ENCODE data around the gene IKZF1.
A peak's percentile ranks its signal among the peaks of the same experiment; 100 is the strongest.

The IKZF1 gene

GRCh38 chr7:50329775-50330174 is 25.3 kb downstream of the IKZF1 start:
- TF ChIP-seq EZH2phosphoT487 (IDR thresholded peaks at IDR 0.05; ENCODE audit: low read length) (no peak), EZH2 (optimal IDR thresholded peaks at IDR 0.05; ENCODE audit: low read depth, low read length) (no peak)
- TF ChIP-seq, protein P1, sequence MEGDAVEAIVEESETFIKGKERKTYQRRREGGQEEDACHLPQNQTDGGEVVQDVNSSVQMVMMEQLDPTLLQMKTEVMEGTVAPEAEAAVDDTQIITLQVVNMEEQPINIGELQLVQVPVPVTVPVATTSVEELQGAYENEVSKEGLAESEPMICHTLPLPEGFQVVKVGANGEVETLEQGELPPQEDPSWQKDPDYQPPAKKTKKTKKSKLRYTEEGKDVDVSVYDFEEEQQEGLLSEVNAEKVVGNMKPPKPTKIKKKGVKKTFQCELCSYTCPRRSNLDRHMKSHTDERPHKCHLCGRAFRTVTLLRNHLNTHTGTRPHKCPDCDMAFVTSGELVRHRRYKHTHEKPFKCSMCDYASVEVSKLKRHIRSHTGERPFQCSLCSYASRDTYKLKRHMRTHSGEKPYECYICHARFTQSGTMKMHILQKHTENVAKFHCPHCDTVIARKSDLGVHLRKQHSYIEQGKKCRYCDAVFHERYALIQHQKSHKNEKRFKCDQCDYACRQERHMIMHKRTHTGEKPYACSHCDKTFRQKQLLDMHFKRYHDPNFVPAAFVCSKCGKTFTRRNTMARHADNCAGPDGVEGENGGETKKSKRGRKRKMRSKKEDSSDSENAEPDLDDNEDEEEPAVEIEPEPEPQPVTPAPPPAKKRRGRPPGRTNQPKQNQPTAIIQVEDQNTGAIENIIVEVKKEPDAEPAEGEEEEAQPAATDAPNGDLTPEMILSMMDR (IDR thresholded peaks at IDR 0.05; ENCODE audit: low read length): no peak
- Histone ChIP-seq H4K20me1 (ENCODE audit: insufficient read depth, low read length) (no peaks in the 10 kb centered on the region), H3K4me3 (ENCODE audit: low read length) (no peak overlapping the region), H3K4me1 (ENCODE audit: low read length) (peaks cover 47% of the 10 kb centered on the region), H3K36me3 (replicated peaks; ENCODE audit: insufficient read depth, low read length) (no peaks in the 10 kb centered on the region; the same call in none of the 2 replicates), H3F3A (ENCODE audit: insufficient read depth, low read length) (peaks cover 27% of the 10 kb centered on the region), H3K9me3 (replicated peaks; ENCODE audit: insufficient read depth, low read length) (no peaks in the 10 kb centered on the region), H3K79me2 (ENCODE audit: low read length) (peaks cover 96% of the 10 kb centered on the region), H3K4me2 (ENCODE audit: low read depth, low read length) (peak overlapping the region; percentile 51; the same call in 1 of the 2 replicates), H3K27ac (ENCODE audit: low read length) (peak overlapping the region; percentile 35; the same call in 1 of the 2 replicates), H2AFZ (ENCODE audit: low read length) (no peak overlapping the region), H3K9ac (ENCODE audit: low read length) (no peak overlapping the region), H3K27me3 (replicated peaks; ENCODE audit: insufficient read depth, low read length) (no peaks in the 10 kb centered on the region), H3K9me2 (replicated peaks; ENCODE audit: insufficient read depth, low read length) (no peaks in the 10 kb centered on the region)
- DNase-seq: no peak

- DNase-seq: no peak
- Histone ChIP-seq H3K36me3 (replicated peaks; ENCODE audit: insufficient read depth, low read length) (no peaks in the 10 kb centered on the region; the same call in none of the 2 replicates), H3K4me2 (ENCODE audit: low read depth, low read length) (peak overlapping the region; percentile 51; the same call in 1 of the 2 replicates), H3F3A (ENCODE audit: insufficient read depth, low read length) (peaks cover 27% of the 10 kb centered on the region), H3K79me2 (ENCODE audit: low read length) (peaks cover 96% of the 10 kb centered on the region), H2AFZ (ENCODE audit: low read length) (no peak overlapping the region), H3K4me1 (ENCODE audit: low read length) (peaks cover 51% of the 10 kb centered on the region), H3K27me3 (replicated peaks; ENCODE audit: insufficient read depth, low read length) (no peaks in the 10 kb centered on the region), H3K9me3 (replicated peaks; ENCODE audit: insufficient read depth, low read length) (no peaks in the 10 kb centered on the region), H3K9me2 (replicated peaks; ENCODE audit: insufficient read depth, low read length) (no peaks in the 10 kb centered on the region), H3K27ac (ENCODE audit: low read length) (peak overlapping the region; percentile 35; the same call in 1 of the 2 replicates), H4K20me1 (ENCODE audit: insufficient read depth, low read length) (no peaks in the 10 kb centered on the region), H3K9ac (ENCODE audit: low read length) (no peak overlapping the region), H3K4me3 (ENCODE audit: low read length) (no peak overlapping the region)
- no peak for TF ChIP-seq EZH2 (optimal IDR thresholded peaks at IDR 0.05; ENCODE audit: low read depth, low read length)
- no peak for TF ChIP-seq EZH2phosphoT487 (IDR thresholded peaks at IDR 0.05; ENCODE audit: low read length)
- TF ChIP-seq, protein P1 (IDR thresholded peaks at IDR 0.05; ENCODE audit: low read length): no peak
Observed at GRCh38 chr7:50330254-50330653, 25.7 kb downstream of the IKZF1 start.

GRCh38 chr7:50330696-50331095 is 26.2 kb downstream of the IKZF1 start:
- Histone ChIP-seq H3K4me3 (ENCODE audit: low read length) (no peak overlapping the region), H3K79me2 (ENCODE audit: low read length) (peaks cover 96% of the 10 kb centered on the region), H3K9ac (ENCODE audit: low read length) (no peak overlapping the region), H3K4me2 (ENCODE audit: low read depth, low read length) (peak overlapping the region; percentile 51), H3K36me3 (replicated peaks; ENCODE audit: insufficient read depth, low read length) (no peaks in the 10 kb centered on the region; the same call in none of the 2 replicates), H3K9me3 (replicated peaks; ENCODE audit: insufficient read depth, low read length) (no peaks in the 10 kb centered on the region), H2AFZ (ENCODE audit: low read length) (no peak overlapping the region), H3K27ac (ENCODE audit: low read length) (peak overlapping the region; percentile 35; the same call in 1 of the 2 replicates), H4K20me1 (ENCODE audit: insufficient read depth, low read length) (no peaks in the 10 kb centered on the region), H3K27me3 (replicated peaks; ENCODE audit: insufficient read depth, low read length) (no peaks in the 10 kb centered on the region), H3F3A (ENCODE audit: insufficient read depth, low read length) (peaks cover 27% of the 10 kb centered on the region), H3K4me1 (ENCODE audit: low read length) (peaks cover 56% of the 10 kb centered on the region), H3K9me2 (replicated peaks; ENCODE audit: insufficient read depth, low read length) (no peaks in the 10 kb centered on the region)
- DNase-seq: no peak
- TF ChIP-seq, protein P1 (IDR thresholded peaks at IDR 0.05; ENCODE audit: low read length): no peak
- no peak for TF ChIP-seq EZH2 (optimal IDR thresholded peaks at IDR 0.05; ENCODE audit: low read depth, low read length)
- no peak for TF ChIP-seq EZH2phosphoT487 (IDR thresholded peaks at IDR 0.05; ENCODE audit: low read length)

Measured in MM.1S (cell line).